ENCODE measurements around the gene KNCN. TPM values are rescaled to one million over a fixed set of nuclear protein-coding genes. Genes with fewer than 3 reads are reported as not detected.
A peak's percentile ranks its signal among the peaks of the same experiment; 100 is the strongest.

Gene KNCN
- total RNA-seq, 1 donor from 2014 or later, result not detected

DNA sequence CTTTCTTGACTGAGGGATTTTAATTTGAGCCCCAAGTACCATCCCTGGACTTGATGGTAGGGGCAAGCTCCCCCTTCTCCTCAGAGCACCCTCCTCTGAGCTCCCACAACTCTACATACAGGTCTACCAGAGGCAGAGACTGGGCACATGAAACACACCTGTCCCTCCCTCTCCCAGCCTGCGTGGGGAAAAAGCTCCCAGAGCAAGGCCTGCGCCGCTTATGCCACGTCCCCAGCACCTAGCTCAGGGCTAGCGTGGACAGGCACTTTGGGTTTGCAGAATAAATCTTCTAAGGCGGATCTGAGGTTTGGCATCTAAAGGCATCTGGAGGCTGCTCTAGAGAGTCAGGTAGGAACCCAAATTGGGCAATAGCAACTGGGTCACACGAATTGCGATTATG lies 7.5 kb upstream of the KNCN start:
- H3K27ac ChIP-seq, result no peak overlapping the region
- peaks cover 11% of the 10 kb centered on the region for H3K4me1 ChIP-seq
- H3K4me3 Mint-ChIP-seq, result no peak overlapping the region
- H3K9me3 Mint-ChIP-seq, result no peaks in the 10 kb centered on the region
- no peaks in the 10 kb centered on the region for H3K79me2 ChIP-seq (ENCODE audit: low read depth)
- peaks cover 5% of the 10 kb centered on the region for H4K20me1 ChIP-seq (ENCODE audit: low read depth)
- no peaks in the 10 kb centered on the region for H3K27me3 ChIP-seq
- TF ChIP-seq EZH2phosphoT487 (IDR thresholded peaks at IDR 0.05), result no peak
- TF ChIP-seq, protein P1, sequence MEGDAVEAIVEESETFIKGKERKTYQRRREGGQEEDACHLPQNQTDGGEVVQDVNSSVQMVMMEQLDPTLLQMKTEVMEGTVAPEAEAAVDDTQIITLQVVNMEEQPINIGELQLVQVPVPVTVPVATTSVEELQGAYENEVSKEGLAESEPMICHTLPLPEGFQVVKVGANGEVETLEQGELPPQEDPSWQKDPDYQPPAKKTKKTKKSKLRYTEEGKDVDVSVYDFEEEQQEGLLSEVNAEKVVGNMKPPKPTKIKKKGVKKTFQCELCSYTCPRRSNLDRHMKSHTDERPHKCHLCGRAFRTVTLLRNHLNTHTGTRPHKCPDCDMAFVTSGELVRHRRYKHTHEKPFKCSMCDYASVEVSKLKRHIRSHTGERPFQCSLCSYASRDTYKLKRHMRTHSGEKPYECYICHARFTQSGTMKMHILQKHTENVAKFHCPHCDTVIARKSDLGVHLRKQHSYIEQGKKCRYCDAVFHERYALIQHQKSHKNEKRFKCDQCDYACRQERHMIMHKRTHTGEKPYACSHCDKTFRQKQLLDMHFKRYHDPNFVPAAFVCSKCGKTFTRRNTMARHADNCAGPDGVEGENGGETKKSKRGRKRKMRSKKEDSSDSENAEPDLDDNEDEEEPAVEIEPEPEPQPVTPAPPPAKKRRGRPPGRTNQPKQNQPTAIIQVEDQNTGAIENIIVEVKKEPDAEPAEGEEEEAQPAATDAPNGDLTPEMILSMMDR (IDR thresholded peaks at IDR 0.05), result no peak
- no peak for TF ChIP-seq EZH2 (IDR thresholded peaks at IDR 0.05)
- peak overlapping the region; percentile 31 for H3K4me2 ChIP-seq
- H3K36me3 Mint-ChIP-seq, result peaks cover 11% of the 10 kb centered on the region
- no peaks in the 10 kb centered on the region for H3K9me3 ChIP-seq (ENCODE audit: low read depth)
- H3K4me3 ChIP-seq, result no peak overlapping the region
- H2AFZ ChIP-seq (replicated peaks), result no peak overlapping the region
- H3K27me3 Mint-ChIP-seq (ENCODE audit: insufficient read depth, low read depth), result peaks cover 7% of the 10 kb centered on the region
- H3K36me3 ChIP-seq, result no peaks in the 10 kb centered on the region
- H3F3A ChIP-seq (ENCODE audit: low read depth), result peaks cover 13% of the 10 kb centered on the region
- peaks cover 23% of the 10 kb centered on the region for H3K4me1 Mint-ChIP-seq
- peak overlapping the region; percentile 60 for H3K27ac Mint-ChIP-seq
- no peak for DNase-seq (ENCODE audit: low spot score)
- no peak overlapping the region for H3K9ac ChIP-seq

DNA sequence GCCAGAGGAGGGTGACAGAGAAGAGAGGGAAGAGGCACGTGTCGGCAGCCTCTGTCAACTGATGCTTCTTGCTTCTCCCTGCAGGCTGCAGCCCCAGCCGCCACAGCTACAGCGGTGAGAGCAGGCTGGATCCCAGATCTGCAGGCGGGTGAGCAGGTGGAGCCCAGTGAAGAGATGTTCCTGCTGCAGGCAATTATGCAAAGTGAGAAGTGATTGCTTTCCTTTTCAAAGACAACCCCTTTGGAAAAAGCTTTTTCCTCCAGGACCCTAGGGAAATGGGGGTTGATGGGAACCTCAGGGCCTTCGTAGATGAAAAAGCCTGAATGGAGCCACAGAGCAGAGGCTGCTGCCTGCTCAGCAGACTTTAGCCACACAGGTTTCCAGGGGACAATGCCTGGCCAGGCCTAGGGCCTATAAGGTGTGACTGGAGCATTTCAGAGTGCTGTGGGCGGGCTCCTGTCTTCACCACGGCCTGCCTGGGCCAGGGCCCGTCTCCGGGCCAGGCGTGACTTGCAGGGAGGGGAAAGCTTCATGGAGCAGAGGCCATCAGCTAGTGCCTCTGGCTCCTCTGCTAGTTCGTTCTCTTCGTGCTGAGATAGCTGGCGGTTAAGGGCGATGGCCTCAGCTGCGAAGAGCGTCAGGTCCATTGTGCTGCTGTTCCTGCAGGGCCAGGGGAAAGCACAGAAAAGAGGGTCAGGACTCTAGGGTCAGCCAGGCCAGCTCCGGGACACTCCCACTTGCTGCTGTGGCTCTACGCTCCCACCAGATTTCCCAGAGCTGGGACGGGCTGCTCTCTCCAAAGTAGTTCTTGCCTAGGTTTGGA lies 6.9 kb upstream of the KNCN start:
- Mint-ChIP-seq H3K4me3 (peak overlapping the region; percentile 33), H3K9me3 (no peaks in the 10 kb centered on the region), H3K36me3 (peaks cover 10% of the 10 kb centered on the region), H3K4me1 (peaks cover 25% of the 10 kb centered on the region), H3K27ac (peak overlapping the region; percentile 69), H3K27me3 (ENCODE audit: insufficient read depth, low read depth) (peaks cover 9% of the 10 kb centered on the region)
- Histone ChIP-seq H4K20me1 (ENCODE audit: low read depth) (peaks cover 5% of the 10 kb centered on the region), H3K4me3 (no peak overlapping the region), H3F3A (ENCODE audit: low read depth) (peaks cover 13% of the 10 kb centered on the region), H3K27ac (peak overlapping the region; percentile 58), H3K4me2 (peak overlapping the region; percentile 31), H3K9ac (no peak overlapping the region), H3K4me1 (peaks cover 11% of the 10 kb centered on the region), H3K36me3 (no peaks in the 10 kb centered on the region), H3K79me2 (ENCODE audit: low read depth) (no peaks in the 10 kb centered on the region), H2AFZ (replicated peaks) (no peak overlapping the region), H3K9me3 (ENCODE audit: low read depth) (no peaks in the 10 kb centered on the region), H3K27me3 (no peaks in the 10 kb centered on the region)
- TF ChIP-seq, protein P1 (IDR thresholded peaks at IDR 0.05), result no peak
- no peak for TF ChIP-seq EZH2 (IDR thresholded peaks at IDR 0.05)
- no peak for TF ChIP-seq EZH2phosphoT487 (IDR thresholded peaks at IDR 0.05)
- DNase-seq (ENCODE audit: low spot score), result peak; percentile 33

DNA sequence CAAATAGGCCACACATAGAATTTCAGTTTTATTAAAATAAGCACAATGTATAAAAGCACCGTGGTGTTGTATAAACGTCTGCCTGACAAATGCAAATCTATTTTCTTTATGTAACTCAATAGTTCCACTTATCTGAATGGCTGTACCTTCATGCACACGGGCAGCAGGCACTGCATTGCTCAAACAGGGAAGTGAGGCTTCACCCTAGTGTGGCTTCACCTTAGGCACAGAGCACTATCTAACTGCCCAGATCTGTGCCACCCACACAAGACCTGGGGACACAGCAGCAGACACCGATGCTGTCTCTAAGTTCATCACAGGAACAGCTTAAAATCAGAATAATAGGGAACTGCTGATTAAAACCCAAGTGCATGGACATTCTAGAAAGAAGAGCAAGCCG lies 6.0 kb upstream of the KNCN start:
- Histone ChIP-seq H3K79me2 (ENCODE audit: low read depth) (no peaks in the 10 kb centered on the region), H3K27me3 (no peaks in the 10 kb centered on the region), H3K4me1 (peaks cover 11% of the 10 kb centered on the region), H3K9ac (no peak overlapping the region), H3F3A (ENCODE audit: low read depth) (peaks cover 13% of the 10 kb centered on the region), H3K27ac (no peak overlapping the region), H3K9me3 (ENCODE audit: low read depth) (no peaks in the 10 kb centered on the region), H3K36me3 (no peaks in the 10 kb centered on the region), H2AFZ (replicated peaks) (no peak overlapping the region), H3K4me2 (no peak overlapping the region), H4K20me1 (ENCODE audit: low read depth) (peaks cover 5% of the 10 kb centered on the region), H3K4me3 (no peak overlapping the region)
- peaks cover 9% of the 10 kb centered on the region for H3K36me3 Mint-ChIP-seq
- DNase-seq (ENCODE audit: low spot score), result no peak
- peaks cover 12% of the 10 kb centered on the region for H3K27me3 Mint-ChIP-seq (ENCODE audit: insufficient read depth, low read depth)
- no peak overlapping the region for H3K4me3 Mint-ChIP-seq
- H3K9me3 Mint-ChIP-seq, result no peaks in the 10 kb centered on the region
- TF ChIP-seq EZH2 (IDR thresholded peaks at IDR 0.05), result no peak
- TF ChIP-seq, protein P1 (IDR thresholded peaks at IDR 0.05), result no peak
- no peak for TF ChIP-seq EZH2phosphoT487 (IDR thresholded peaks at IDR 0.05)
- peaks cover 25% of the 10 kb centered on the region for H3K4me1 Mint-ChIP-seq
- no peak overlapping the region for H3K27ac Mint-ChIP-seq
